ENCODE data around the gene ABCB4.

DNA sequence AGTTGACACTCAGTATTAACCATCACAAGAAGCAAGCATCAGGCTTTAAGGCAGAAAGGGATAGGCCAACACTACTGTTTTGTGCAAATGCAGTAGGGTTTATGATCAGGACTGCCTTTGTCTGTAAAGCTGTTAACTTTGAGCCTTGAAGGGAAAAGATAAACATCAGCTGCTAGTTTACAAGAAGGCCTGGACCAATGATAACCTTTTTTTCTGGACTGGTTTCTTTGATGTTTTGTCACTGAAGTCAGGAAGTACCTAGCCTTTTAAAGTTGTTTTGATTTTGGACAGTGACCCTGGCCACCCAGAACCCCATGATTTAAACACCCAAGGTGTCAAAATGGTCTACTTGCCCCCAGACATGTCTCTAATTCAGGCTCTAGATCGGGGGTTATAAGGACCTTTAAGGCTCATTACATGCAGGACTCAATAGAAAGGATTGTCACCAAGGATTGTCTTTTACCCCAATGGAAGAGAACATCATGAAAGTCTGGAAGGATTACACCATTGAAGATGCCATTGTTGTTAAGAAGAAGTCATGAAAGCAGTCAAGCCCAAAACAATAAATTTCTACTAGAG lies 79.9 kb downstream of the ABCB4 start:
- TF ChIP-seq, protein P1, sequence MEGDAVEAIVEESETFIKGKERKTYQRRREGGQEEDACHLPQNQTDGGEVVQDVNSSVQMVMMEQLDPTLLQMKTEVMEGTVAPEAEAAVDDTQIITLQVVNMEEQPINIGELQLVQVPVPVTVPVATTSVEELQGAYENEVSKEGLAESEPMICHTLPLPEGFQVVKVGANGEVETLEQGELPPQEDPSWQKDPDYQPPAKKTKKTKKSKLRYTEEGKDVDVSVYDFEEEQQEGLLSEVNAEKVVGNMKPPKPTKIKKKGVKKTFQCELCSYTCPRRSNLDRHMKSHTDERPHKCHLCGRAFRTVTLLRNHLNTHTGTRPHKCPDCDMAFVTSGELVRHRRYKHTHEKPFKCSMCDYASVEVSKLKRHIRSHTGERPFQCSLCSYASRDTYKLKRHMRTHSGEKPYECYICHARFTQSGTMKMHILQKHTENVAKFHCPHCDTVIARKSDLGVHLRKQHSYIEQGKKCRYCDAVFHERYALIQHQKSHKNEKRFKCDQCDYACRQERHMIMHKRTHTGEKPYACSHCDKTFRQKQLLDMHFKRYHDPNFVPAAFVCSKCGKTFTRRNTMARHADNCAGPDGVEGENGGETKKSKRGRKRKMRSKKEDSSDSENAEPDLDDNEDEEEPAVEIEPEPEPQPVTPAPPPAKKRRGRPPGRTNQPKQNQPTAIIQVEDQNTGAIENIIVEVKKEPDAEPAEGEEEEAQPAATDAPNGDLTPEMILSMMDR (IDR thresholded peaks at IDR 0.05), result no peak
- no peak for TF ChIP-seq POLR2A (IDR thresholded peaks at IDR 0.05)

Measured in uterus (tissue), 2 donors.